VCaP (cell line): Measurements from ENCODE around the gene PCBD1.

Source experiments
- H3K27ac ChIP-seq: fragments of 450-650 bp; 2 replicates; pipeline ENCODE4 v1.5.1; 2017
- TF ChIP-seq, protein P1 (sequence below): fragments of 450-650 bp; conservative IDR thresholded peaks from 2 replicates; pipeline ENCODE4 v1.5.1; 2017; ENCODE audit warnings: mild to moderate bottlenecking, moderate library complexity

The PCBD1 gene

DNA sequence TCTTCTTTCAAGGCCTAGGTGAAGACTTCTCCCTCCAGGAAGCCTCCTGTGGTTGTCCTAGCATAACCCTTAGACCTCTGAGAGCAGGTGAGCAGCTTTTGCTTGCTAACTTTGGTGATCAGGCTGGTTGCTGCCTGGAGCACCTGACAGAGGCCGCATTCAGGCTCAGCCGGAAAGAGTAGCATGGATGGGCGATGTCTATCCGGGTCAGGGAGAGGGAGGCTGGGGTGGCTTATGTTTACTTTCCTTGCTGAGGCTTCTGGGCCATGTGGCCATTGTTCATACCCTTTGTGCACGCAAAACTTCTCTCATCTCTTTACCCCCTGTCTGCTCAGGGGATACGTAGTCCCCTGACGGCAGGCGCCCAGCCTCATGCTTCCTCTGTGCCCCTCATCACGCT is 27.4 kb upstream of the PCBD1 start:
- TF ChIP-seq, protein P1, sequence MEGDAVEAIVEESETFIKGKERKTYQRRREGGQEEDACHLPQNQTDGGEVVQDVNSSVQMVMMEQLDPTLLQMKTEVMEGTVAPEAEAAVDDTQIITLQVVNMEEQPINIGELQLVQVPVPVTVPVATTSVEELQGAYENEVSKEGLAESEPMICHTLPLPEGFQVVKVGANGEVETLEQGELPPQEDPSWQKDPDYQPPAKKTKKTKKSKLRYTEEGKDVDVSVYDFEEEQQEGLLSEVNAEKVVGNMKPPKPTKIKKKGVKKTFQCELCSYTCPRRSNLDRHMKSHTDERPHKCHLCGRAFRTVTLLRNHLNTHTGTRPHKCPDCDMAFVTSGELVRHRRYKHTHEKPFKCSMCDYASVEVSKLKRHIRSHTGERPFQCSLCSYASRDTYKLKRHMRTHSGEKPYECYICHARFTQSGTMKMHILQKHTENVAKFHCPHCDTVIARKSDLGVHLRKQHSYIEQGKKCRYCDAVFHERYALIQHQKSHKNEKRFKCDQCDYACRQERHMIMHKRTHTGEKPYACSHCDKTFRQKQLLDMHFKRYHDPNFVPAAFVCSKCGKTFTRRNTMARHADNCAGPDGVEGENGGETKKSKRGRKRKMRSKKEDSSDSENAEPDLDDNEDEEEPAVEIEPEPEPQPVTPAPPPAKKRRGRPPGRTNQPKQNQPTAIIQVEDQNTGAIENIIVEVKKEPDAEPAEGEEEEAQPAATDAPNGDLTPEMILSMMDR: no peak
- no peak overlapping the region for H3K27ac ChIP-seq

DNA sequence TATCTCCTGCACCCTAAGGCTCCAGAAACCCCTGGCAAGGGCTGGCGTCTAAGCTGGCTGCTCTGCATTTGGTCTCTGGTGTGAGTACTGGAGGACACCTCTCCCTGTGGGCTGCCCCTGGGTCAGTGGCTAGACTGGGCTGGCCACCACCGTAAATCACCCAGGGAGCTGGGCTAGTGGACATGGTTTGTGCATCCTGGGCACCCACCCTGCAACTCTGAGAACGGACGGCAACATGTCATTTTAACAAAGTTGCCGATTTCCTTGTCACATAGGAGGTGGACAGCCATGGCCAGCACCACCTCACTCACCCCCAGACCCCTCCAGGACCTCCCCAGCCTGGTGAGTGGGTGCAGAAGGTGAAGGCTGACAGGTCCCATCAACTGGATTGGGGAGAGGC is 26.8 kb upstream of the PCBD1 start:
- no peak overlapping the region for H3K27ac ChIP-seq
- TF ChIP-seq, protein P1: no peak

DNA sequence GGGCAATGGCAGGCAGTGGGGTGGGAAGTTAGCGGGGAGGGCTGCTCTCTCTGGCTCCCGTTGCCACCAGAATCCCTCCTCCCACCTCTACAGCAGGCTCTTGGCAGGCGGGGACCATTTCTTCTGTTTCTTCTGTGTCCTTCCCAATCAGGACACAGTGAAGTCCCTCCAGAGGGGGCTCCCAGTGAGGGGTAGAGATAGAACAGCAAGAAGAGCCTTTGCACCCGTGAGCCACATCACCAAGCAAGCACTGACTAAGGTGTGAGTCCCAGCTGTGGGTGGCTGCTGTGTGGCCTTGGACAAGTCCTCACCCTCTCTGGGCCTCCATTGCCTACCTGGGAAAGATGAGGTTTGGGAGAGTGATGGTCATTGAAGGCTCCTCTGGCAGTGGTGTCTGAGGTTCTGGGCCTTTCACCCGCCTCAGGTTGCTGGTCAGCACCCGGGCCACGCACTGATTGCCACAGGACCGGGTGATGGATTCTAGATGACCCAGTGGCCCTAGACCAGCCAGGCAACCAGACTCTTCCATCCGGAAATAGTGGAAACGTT is 26.0 kb upstream of the PCBD1 start:
- TF ChIP-seq, protein P1: no peak
- no peak overlapping the region for H3K27ac ChIP-seq

DNA sequence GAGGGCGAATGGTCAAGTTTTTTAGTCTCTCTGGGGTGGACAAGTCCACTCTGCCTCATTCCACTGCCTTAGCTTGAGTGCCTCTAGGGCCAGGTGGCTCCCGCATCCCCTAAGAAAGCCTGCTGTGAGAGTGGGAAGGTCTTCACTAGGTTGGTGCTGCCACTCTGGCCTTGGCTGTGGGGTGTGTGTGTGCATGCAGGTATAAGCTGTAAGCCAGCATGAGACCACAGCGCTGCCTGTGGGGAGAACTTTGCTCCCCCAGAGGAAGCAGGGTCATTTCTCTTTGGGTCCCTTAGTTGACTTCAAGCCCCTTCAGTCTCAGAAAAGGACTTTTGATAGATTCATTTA is 25.5 kb upstream of the PCBD1 start:
- H3K27ac ChIP-seq: no peak overlapping the region
- TF ChIP-seq, protein P1: no peak

DNA sequence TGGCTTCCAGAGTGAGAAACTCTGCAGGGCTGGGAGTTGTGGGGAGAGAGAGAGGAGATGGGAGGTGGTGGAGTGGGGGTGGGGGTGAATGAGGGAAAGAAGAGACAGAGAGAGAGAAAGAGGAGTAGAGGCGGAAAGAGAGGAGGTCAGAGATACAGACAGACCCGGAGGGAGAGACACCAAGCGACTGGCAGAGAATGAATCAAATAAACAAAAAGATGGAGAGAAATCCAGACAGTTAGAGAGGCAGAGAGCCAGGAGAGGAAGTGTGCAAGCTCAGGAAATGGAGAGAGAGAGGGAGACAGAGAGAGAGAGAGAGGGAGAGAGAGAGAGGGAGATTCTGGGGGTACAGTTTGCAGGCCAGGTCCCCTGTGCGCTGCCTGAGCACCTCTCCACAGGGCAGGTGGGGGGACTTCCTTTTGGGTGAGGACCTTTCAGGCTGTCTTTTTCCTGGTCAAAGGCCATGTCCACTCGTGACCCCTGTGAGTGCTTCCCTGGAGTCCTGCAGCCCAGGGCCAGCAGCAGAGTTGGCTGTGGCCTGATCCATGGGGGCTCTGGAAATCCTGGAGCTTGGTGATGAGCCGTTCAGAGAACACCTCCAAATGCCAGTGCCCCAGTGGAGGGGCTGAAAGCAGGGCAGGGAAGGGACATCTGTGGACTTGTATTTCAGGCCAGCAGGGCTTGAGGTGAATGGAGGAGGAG is 25.0 kb upstream of the PCBD1 start:
- no peak overlapping the region for H3K27ac ChIP-seq
- TF ChIP-seq, protein P1: no peak

DNA sequence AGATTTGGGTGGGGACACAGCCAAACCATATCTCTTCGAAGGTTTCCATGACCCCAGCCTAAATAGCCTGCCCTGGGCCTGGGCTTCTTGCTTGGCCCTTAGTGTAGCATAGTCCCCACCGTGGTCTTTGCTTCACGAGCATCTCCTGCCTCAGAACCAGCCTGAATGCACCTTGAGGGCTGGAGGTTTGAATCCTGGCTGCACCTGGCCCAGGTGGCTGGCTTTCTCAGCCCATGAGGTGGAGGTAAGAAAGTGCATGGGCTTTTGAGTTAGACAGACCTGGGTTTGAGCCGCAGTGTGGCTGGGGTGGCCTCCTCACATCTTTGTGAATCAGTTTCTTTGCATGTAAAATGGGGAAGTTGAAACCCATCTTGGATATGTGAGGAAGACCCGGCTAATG is 24.2 kb upstream of the PCBD1 start:
- TF ChIP-seq, protein P1: no peak

DNA sequence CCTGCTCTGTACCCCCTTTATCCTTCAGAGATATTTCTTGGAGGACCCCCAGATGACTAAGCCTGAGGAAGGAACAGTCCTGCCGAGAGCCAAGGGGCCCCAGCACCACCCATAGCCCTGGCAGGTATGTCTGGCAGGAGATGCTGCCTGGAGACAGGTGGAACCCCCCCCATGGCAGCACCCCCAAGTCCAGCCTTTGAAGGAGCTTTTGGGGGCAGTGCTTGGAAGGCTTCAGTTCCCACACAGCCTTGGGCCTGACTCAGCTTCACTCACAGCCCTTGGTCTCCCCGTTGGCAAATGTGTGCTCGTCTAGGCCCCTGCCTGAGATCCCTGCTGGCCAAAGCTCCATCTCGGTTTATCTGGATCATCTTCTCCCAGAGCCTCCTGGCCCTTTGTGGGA is 23.0 kb upstream of the PCBD1 start:
- H3K27ac ChIP-seq: no peak overlapping the region
- TF ChIP-seq, protein P1: no peak

More for the DNA sequence above, 24.2 kb upstream of the PCBD1 start:
- no peak overlapping the region for H3K27ac ChIP-seq
